HCT116 (cell line): ENCODE data around the gene FHL3. TPM values are rescaled to one million over a fixed set of nuclear protein-coding genes. Genes with fewer than 3 reads are reported as not detected.

Source experiments
- ATAC-seq: fragments of 200-7000 bp; cut with Tn5 transposase; 2 replicates; pipeline ENCODE4 v1.9.1; 2020; ENCODE audit warnings: mild to moderate bottlenecking, moderate library complexity
- BruUV-seq: library from RNA; stranded (reverse); fragments of 400-500 nt; replicated peaks from 2 replicates; lab custom pipeline; 2021; lab: Mats Ljungman, UMichigan
- CTCF ChIA-PET: fragments of 300-600 bp; sonication (Branson Sonifier 250); formaldehyde crosslinking; loops from one replicate; lab custom pipeline; 2021; ENCODE audit warnings: antibody characterized with exemption; lab: Charles Lee
- POLR2A ChIA-PET: fragments of 300-600, 350-600 bp; sonication (Branson Sonifier 250); formaldehyde crosslinking; loops from one replicate; lab custom pipeline; 2021; ENCODE audit warnings: antibody characterized with exemption; lab: Charles Lee
- RAD21 ChIA-PET, 2 experiments: fragments of 300-600 bp; sonication (Branson Sonifier 250); formaldehyde crosslinking; loops; one replicate each; lab custom pipeline; 2023; ENCODE audit warnings: low total read pairs in 2 of 2; ENCODE audit not compliant: uncharacterized antibody in 2 of 2, unreplicated experiment in 2 of 2, low non-redundant PET in 1 of 2; lab: Charles Lee
- DNase-seq: peaks from one replicate; pipeline ENCODE4 v3.0.0-alpha.2; 2010; ENCODE audit warnings: low read depth, low spot score
- H2AFZ ChIP-seq: fragments of 200-600 bp; shearing (Covaris generic), sonication (generic); 2 replicates; pipeline ENCODE4 v1.6.1; 2017; ENCODE audit warnings: low read depth, mixed run types, mixed read lengths, antibody characterized with exemption, low read length; ENCODE audit not compliant: poor library complexity, severe bottlenecking
- H3K27ac ChIP-seq: 2 replicates; pipeline ENCODE4 v1.5.1; 2012; ENCODE audit warnings: low read depth, low read length
- H3K27me3 ChIP-seq: fragments of 200-600 bp; sonication (generic); 2 replicates; pipeline ENCODE4 v1.6.1; 2016; ENCODE audit warnings: mixed run types, low read length, mixed read lengths; ENCODE audit not compliant: insufficient read depth
- H3K36me3 ChIP-seq, 2 experiments: fragments of 200-500 bp in 1 of 2; fragments of 200-600 bp in 1 of 2; sonication (Bioruptor generic) in 1 of 2; sonication (generic) in 1 of 2; 2 replicates each; pipeline versions ENCODE4 v1.5.1 to v1.6.1; 2014 to 2016; ENCODE audit warnings: low read length in 2 of 2, inconsistent platforms in 1 of 2, mixed read lengths in 1 of 2, mixed run types in 1 of 2; ENCODE audit not compliant: insufficient read depth in 2 of 2, control insufficient read depth in 1 of 2
- H3K4me1 ChIP-seq, 2 experiments: fragments of 200-600 bp in 1 of 2; sonication (generic) in 1 of 2; 2 replicates each; pipeline versions ENCODE4 v1.5.1 to v1.6.1; 2012 to 2017; ENCODE audit warnings: low read length in 2 of 2, inconsistent platforms in 1 of 2, mild to moderate bottlenecking in 1 of 2, mixed read lengths in 1 of 2, mixed run types in 1 of 2, moderate library complexity in 1 of 2; ENCODE audit not compliant: insufficient read depth in 2 of 2, control insufficient read depth in 1 of 2
- H3K4me2 ChIP-seq: fragments of 200-600 bp; sonication (generic); 2 replicates; pipeline ENCODE4 v1.6.1; 2017; ENCODE audit warnings: mixed run types, low read length, mixed read lengths
- H3K4me3 ChIP-seq, 2 experiments: fragments of 200-600 bp in 1 of 2; sonication (generic) in 1 of 2; replicated peaks in 1 of 2; 2 replicates each; pipeline ENCODE4 v1.5.1; 2011 to 2016; ENCODE audit warnings: low read length in 2 of 2, control low read depth in 1 of 2, low read depth in 1 of 2, mild to moderate bottlenecking in 1 of 2, mixed read lengths in 1 of 2, mixed run types in 1 of 2
- H3K79me2 ChIP-seq: fragments of 200-600 bp; sonication (generic); 2 replicates; pipeline ENCODE4 v1.6.1; 2017; ENCODE audit warnings: mild to moderate bottlenecking, mixed run types, low read length, moderate library complexity, mixed read lengths; ENCODE audit not compliant: insufficient read depth
- H3K9ac ChIP-seq: fragments of 200-600 bp; sonication (generic); 2 replicates; pipeline ENCODE4 v1.6.1; 2016; ENCODE audit warnings: low read length, mixed read lengths
- H3K9me2 ChIP-seq: fragments of 200-600 bp; sonication (generic), shearing (Covaris generic); 2 replicates; pipeline ENCODE4 v1.6.1; 2017; ENCODE audit warnings: mixed run types, mild to moderate bottlenecking, moderate library complexity; ENCODE audit not compliant: insufficient read depth
- H3K9me3 ChIP-seq, 2 experiments: fragments of 200-500 bp in 1 of 2; fragments of 200-600 bp in 1 of 2; sonication (Bioruptor generic) in 1 of 2; sonication (generic) in 1 of 2; 2 replicates each; pipeline ENCODE4 v1.6.1; 2014 to 2017; ENCODE audit warnings: low read length in 2 of 2, mixed read lengths in 2 of 2, inconsistent platforms in 1 of 2, low read depth in 1 of 2, mild to moderate bottlenecking in 1 of 2, mixed run types in 1 of 2, moderate library complexity in 1 of 2; ENCODE audit not compliant: control insufficient read depth in 1 of 2, insufficient read depth in 1 of 2
- H4K20me1 ChIP-seq: fragments of 200-600 bp; sonication (generic), shearing (Covaris generic); 2 replicates; pipeline ENCODE4 v1.6.1; 2017; ENCODE audit warnings: mixed run types, mild to moderate bottlenecking, moderate library complexity; ENCODE audit not compliant: insufficient read depth
- CEBPB ChIP-seq: IDR thresholded peaks from 2 replicates; pipeline ENCODE4 v1.6.1; 2012; ENCODE audit warnings: low read depth
- EZH2 ChIP-seq: fragments of 200-600 bp; sonication (generic); IDR thresholded peaks from 2 replicates; pipeline ENCODE4 v1.6.1; 2017; ENCODE audit warnings: antibody characterized with exemption, mixed run types
- EZH2phosphoT487 ChIP-seq: fragments of 200-600 bp; IDR thresholded peaks from 2 replicates; pipeline ENCODE4 v1.6.1; 2018; ENCODE audit warnings: antibody characterized with exemption, borderline replicate concordance
- FOSL1 ChIP-seq: IDR thresholded peaks from 2 replicates; pipeline ENCODE4 v1.6.1; 2012; ENCODE audit warnings: low read depth
- SP1 ChIP-seq: IDR thresholded peaks from 2 replicates; pipeline ENCODE4 v1.6.1; 2012; ENCODE audit warnings: low read depth
- intact Hi-C: fragments of 100-400 bp; cut with micrococcal nuclease; formaldehyde crosslinking; loops from 2 replicates; pipeline ENCODE4 v1.10.0; 2022
- total RNA-seq: library from RNA; stranded (reverse); gene quantifications from one replicate; pipeline ENCODE4 v1.2.1, GENCODE V29; 2021; ENCODE audit not compliant: unreplicated experiment
- TF ChIP-seq, protein P1 (sequence below): IDR thresholded peaks from 2 replicates; pipeline ENCODE4 v1.6.1; 2011; ENCODE audit warnings: mild to moderate bottlenecking, low read length, moderate library complexity; ENCODE audit not compliant: insufficient replicate concordance; ENCODE audit errors: extremely low read depth

FHL3 gene
- total RNA-seq, 1 experiment from 2014 or later = 22.5 TPM

DNA sequence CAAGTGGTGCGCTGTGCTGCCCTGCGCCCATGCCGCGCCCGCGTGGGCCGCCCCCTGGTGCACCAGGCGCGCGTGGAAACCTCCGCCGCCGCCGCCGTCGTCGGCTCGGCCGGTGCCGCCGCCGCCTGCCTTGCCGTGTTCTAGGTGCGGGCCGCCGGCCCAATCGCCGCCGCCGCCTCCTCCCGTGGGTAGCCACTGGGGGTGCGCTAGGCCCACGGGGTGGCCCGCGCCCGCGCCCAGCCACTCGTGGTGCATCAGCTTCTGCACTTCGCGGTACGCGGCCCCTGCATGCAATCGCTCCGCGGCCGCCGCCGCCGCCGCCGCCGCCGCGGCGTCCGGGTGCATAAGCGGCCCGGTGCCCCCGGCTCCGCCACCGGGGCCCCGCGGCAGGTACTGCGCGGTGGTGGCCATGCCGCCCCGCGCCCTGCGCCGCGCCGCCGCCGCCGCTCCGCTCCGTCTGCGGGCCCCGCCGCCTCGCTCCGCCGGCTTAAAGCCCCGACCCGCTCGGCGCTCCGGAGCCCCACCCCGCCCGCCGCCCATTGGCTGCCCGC lies 41.1 kb upstream of the FHL3 start, which contains the start of gene POU3F1:
TSS of gene POU3F1 (minus strand) at position 461 of the 551 bp plus-strand sequence. CDS start at position 411, 50 bp downstream.
- RAD21 ChIA-PET = interaction anchor here in 1 of 2 experiments (0.6 kb wide), 1 partner anchor 146 kb away, joined by 3 read pairs; no protein-coding TSS in a partner anchor
- Histone ChIP-seq H4K20me1 (no peaks in the 10 kb centered on the region), H3K27me3 (no peaks in the 10 kb centered on the region), H3K9ac (peak within 1 kb of the TSS; percentile 38), H3K36me3 (no peaks in the 10 kb centered on the region), H3K9me3 (no peaks in the 10 kb centered on the region), H3K4me2 (peak within 1 kb of the TSS; percentile 82), H3K27ac (no peak within 1 kb of the TSS; the same call in 1 of the 2 replicates), H2AFZ (no peak within 1 kb of the TSS), H3K79me2 (no peaks in the 10 kb centered on the region), H3K4me3 (peak within 1 kb of the TSS; percentile 42 to 56), H3K4me1 (peaks cover 0 to 10% of the 10 kb centered on the region in 2 experiments; a peak in 1 of 4 replicates), H3K9me2 (no peaks in the 10 kb centered on the region)
- CTCF ChIA-PET = interaction anchor here (0.9 to 1.0 kb wide), 2 partner anchors 9 to 25 kb away, joined by 3 to 5 read pairs; no protein-coding TSS in a partner anchor
- TF ChIP-seq CEBPB = no peak
- TF ChIP-seq, protein P1, sequence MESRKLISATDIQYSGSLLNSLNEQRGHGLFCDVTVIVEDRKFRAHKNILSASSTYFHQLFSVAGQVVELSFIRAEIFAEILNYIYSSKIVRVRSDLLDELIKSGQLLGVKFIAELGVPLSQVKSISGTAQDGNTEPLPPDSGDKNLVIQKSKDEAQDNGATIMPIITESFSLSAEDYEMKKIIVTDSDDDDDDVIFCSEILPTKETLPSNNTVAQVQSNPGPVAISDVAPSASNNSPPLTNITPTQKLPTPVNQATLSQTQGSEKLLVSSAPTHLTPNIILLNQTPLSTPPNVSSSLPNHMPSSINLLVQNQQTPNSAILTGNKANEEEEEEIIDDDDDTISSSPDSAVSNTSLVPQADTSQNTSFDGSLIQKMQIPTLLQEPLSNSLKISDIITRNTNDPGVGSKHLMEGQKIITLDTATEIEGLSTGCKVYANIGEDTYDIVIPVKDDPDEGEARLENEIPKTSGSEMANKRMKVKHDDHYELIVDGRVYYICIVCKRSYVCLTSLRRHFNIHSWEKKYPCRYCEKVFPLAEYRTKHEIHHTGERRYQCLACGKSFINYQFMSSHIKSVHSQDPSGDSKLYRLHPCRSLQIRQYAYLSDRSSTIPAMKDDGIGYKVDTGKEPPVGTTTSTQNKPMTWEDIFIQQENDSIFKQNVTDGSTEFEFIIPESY = no peak
- TF ChIP-seq FOSL1 = no peak
- TF ChIP-seq EZH2phosphoT487 = no peak
- no peak for TF ChIP-seq EZH2
- no peak for TF ChIP-seq SP1
- DNase-seq = no peak
- ATAC-seq = no peak
- BruUV-seq = no TSS peak
- intact Hi-C loops = no loop called here
- POLR2A ChIA-PET = no interaction called here
